Peyer's patch (tissue), 4 donors: ENCODE measurements around the gene PPP2R2C. TPM values are rescaled to one million over a fixed set of nuclear protein-coding genes. Genes with fewer than 3 reads are reported as not detected.

Experiments used
- DNase-seq, 3 donors: peaks; one replicate each; pipeline ENCODE4 v3.0.0-alpha.2; 2017 to 2019
- H3K27ac ChIP-seq, 4 donors: fragments of 200-600 bp; sonication (generic); one replicate each; pipeline ENCODE4 v1.5.1; 2016 to 2019
- H3K27me3 ChIP-seq, 2 donors: fragments of 200-600 bp; sonication (generic); one replicate each; pipeline ENCODE4 v1.5.1; 2019
- H3K36me3 ChIP-seq, 3 donors: fragments of 200-600 bp; sonication (generic); one replicate each; pipeline ENCODE4 v1.5.1; 2016 to 2019
- H3K4me1 ChIP-seq, 4 donors: fragments of 200-600 bp; sonication (generic); one replicate each; pipeline ENCODE4 v1.5.1; 2016 to 2019
- H3K4me3 ChIP-seq, 4 donors: fragments of 200-600 bp; sonication (generic); 1 replicate in 3 of 4; 2 replicates in 1 of 4; pipeline ENCODE4 v1.5.1; 2016 to 2019; ENCODE audit warnings: mild to moderate bottlenecking in 1 of 4
- H3K9me3 ChIP-seq, 4 donors: fragments of 200-600 bp; sonication (generic); one replicate each; pipeline ENCODE4 v1.5.1; 2016 to 2019; ENCODE audit warnings: mild to moderate bottlenecking in 1 of 4
- CTCF ChIP-seq, 6 experiments: fragments of 450-650 bp in 4 of 6; fragments of 200-600 bp in 2 of 6; sonication (generic) in 1 of 6; IDR thresholded peaks; one replicate each; pipeline ENCODE4 v1.5.1; 2017 to 2019; ENCODE audit warnings: antibody characterized with exemption in 6 of 6, mild to moderate bottlenecking in 3 of 6, moderate library complexity in 1 of 6
- POLR2A ChIP-seq, 2 donors: fragments of 450-650 bp; IDR thresholded peaks; one replicate each; pipeline ENCODE4 v1.5.1; 2017; ENCODE audit warnings: antibody characterized with exemption in 2 of 2, mild to moderate bottlenecking in 2 of 2, moderate library complexity in 2 of 2
- total RNA-seq, 4 donors: library from RNA; depleted of rRNA; stranded (reverse); fragments of >200 nt; gene quantifications; one replicate each; pipeline ENCODE4 v1.1.0, GENCODE V29; 2016

PPP2R2C gene
- total RNA-seq, 4 donors from 2014 or later = 0.27 to 4.1 TPM; not detected in 2

- no peak overlapping the region for H3K4me3 ChIP-seq
- H3K4me1 ChIP-seq = peaks cover 5 to 35% (median 9%) of the 10 kb centered on the region in 4 donors
- no peaks in the 10 kb centered on the region for H3K9me3 ChIP-seq
- TF ChIP-seq POLR2A (IDR thresholded peaks at IDR 0.05) (no peak), CTCF (IDR thresholded peaks at IDR 0.05) (no peak)
- peak overlapping the region in 1 of 4 donors; percentile 70 for H3K27ac ChIP-seq
- H3K36me3 ChIP-seq = peaks cover 0 to 16% (median 0%) of the 10 kb centered on the region in 3 donors
- no peak for DNase-seq
- H3K27me3 ChIP-seq = no peaks in the 10 kb centered on the region
Measured at GRCh38 chr4:6283282-6283681, 189.1 kb downstream of the PPP2R2C start.

GRCh38 chr4:6282314-6282771, 190.1 kb downstream of the PPP2R2C start:
- no peak for DNase-seq
- peak overlapping the region; percentile 12 to 70 (median 36) for H3K27ac ChIP-seq
- peaks cover 0 to 6% (median 0%) of the 10 kb centered on the region in 3 donors for H3K36me3 ChIP-seq
- H3K4me3 ChIP-seq = no peak overlapping the region
- H3K4me1 ChIP-seq = peaks cover 5 to 44% (median 12%) of the 10 kb centered on the region in 4 donors
- no peaks in the 10 kb centered on the region for H3K9me3 ChIP-seq
- TF ChIP-seq CTCF (IDR thresholded peaks at IDR 0.05) (no peak), POLR2A (IDR thresholded peaks at IDR 0.05) (no peak)
- H3K27me3 ChIP-seq = no peaks in the 10 kb centered on the region

- H3K27me3 ChIP-seq = no peaks in the 10 kb centered on the region
- peak overlapping the region in 3 of 4 donors; percentile 12 to 70 (median 56) for H3K27ac ChIP-seq
- no peak for DNase-seq
- TF ChIP-seq POLR2A (IDR thresholded peaks at IDR 0.05) (no peak), CTCF (IDR thresholded peaks at IDR 0.05) (no peak)
- H3K4me1 ChIP-seq = peaks cover 5 to 51% (median 12%) of the 10 kb centered on the region in 4 donors
- H3K36me3 ChIP-seq = no peaks in the 10 kb centered on the region
- H3K9me3 ChIP-seq = no peaks in the 10 kb centered on the region
- no peak overlapping the region for H3K4me3 ChIP-seq
Measured at GRCh38 chr4:6281436-6282313, 190.7 kb downstream of the PPP2R2C start.

- no peak for DNase-seq
- H3K36me3 ChIP-seq = no peaks in the 10 kb centered on the region
- no peaks in the 10 kb centered on the region for H3K27me3 ChIP-seq
- H3K4me3 ChIP-seq = no peak overlapping the region
- H3K9me3 ChIP-seq = no peaks in the 10 kb centered on the region
- H3K4me1 ChIP-seq = peaks cover 5 to 61% (median 12%) of the 10 kb centered on the region in 4 donors
- no peak overlapping the region for H3K27ac ChIP-seq
- TF ChIP-seq POLR2A (IDR thresholded peaks at IDR 0.05) = no peak
- TF ChIP-seq CTCF (IDR thresholded peaks at IDR 0.05) = no peak
Measured at GRCh38 chr4:6280365-6280996, 191.9 kb downstream of the PPP2R2C start.

GRCh38 chr4:6279582-6280289, 192.7 kb downstream of the PPP2R2C start:
- Histone ChIP-seq H3K27ac (peak overlapping the region in 1 of 4 donors; percentile 66), H3K4me3 (no peak overlapping the region), H3K36me3 (no peaks in the 10 kb centered on the region), H3K9me3 (no peaks in the 10 kb centered on the region), H3K27me3 (no peaks in the 10 kb centered on the region), H3K4me1 (peaks cover 5 to 63% (median 12%) of the 10 kb centered on the region in 4 donors)
- no peak for DNase-seq
- no peak for TF ChIP-seq CTCF (IDR thresholded peaks at IDR 0.05)
- no peak for TF ChIP-seq POLR2A (IDR thresholded peaks at IDR 0.05)
